Fibroblast of lung (primary cell): ENCODE measurements around the gene SPOCK1. TPM values are rescaled to one million over a fixed set of nuclear protein-coding genes. Genes with fewer than 3 reads are reported as not detected.

Experiments
- DNase-seq, 2 donors: peaks; one replicate each; pipeline versions ENCODE4 v3.0.0 to v3.0.0-alpha.2; 2010; ENCODE audit warnings: low read depth in 2 of 2
- H2AFZ ChIP-seq: 2 replicates; pipeline ENCODE4 v1.5.1; 2012; ENCODE audit warnings: low read length, control low read depth, inconsistent platforms
- H3K27ac ChIP-seq: 2 replicates; pipeline ENCODE4 v1.5.1; 2011; ENCODE audit warnings: low read length, control low read depth; ENCODE audit not compliant: insufficient read depth
- H3K27me3 ChIP-seq: 2 replicates; pipeline ENCODE4 v1.5.1; 2011; ENCODE audit warnings: mild to moderate bottlenecking, low read length; ENCODE audit not compliant: control insufficient read depth, insufficient read depth
- H3K36me3 ChIP-seq: 2 replicates; pipeline ENCODE4 v1.5.1; 2011; ENCODE audit warnings: low read length; ENCODE audit not compliant: control insufficient read depth, insufficient read depth
- H3K4me1 ChIP-seq: 2 replicates; pipeline ENCODE4 v1.5.1; 2011; ENCODE audit warnings: low read length; ENCODE audit not compliant: control insufficient read depth, insufficient read depth; ENCODE audit errors: extremely low read depth
- H3K4me2 ChIP-seq: 2 replicates; pipeline ENCODE4 v1.5.1; 2011; ENCODE audit warnings: low read length, control low read depth; ENCODE audit not compliant: insufficient read depth; ENCODE audit errors: extremely low read depth
- H3K4me3 ChIP-seq, 4 experiments: fragments of 200-600 bp in 1 of 4; sonication (generic) in 1 of 4; replicated peaks in 1 of 4; 2 replicates each; pipeline ENCODE4 v1.5.1; 2011 to 2016; ENCODE audit warnings: low read length in 4 of 4, low read depth in 3 of 4, mild to moderate bottlenecking in 3 of 4, control low read depth in 2 of 4, inconsistent platforms in 1 of 4, mixed read lengths in 1 of 4; ENCODE audit not compliant: insufficient read depth in 1 of 4; ENCODE audit errors: control extremely low read depth in 1 of 4
- H3K79me2 ChIP-seq: 2 replicates; pipeline ENCODE4 v1.5.1; 2012; ENCODE audit warnings: mild to moderate bottlenecking, low read length, inconsistent platforms; ENCODE audit not compliant: control insufficient read depth, insufficient read depth
- H3K9ac ChIP-seq: 2 replicates; pipeline ENCODE4 v1.5.1; 2011; ENCODE audit warnings: mild to moderate bottlenecking, low read length, control low read depth; ENCODE audit not compliant: insufficient read depth
- H3K9me3 ChIP-seq: 2 replicates; pipeline ENCODE4 v1.5.1; 2012; ENCODE audit warnings: low read depth, low read length; ENCODE audit not compliant: control insufficient read depth, insufficient read depth
- H4K20me1 ChIP-seq: 2 replicates; pipeline ENCODE4 v1.5.1; 2011; ENCODE audit warnings: low read length; ENCODE audit not compliant: control insufficient read depth, insufficient read depth; ENCODE audit errors: extremely low read depth
- EZH2 ChIP-seq: IDR thresholded peaks from 2 replicates; pipeline ENCODE4 v1.5.1; 2012; ENCODE audit warnings: low read length, control low read depth, mild to moderate bottlenecking; ENCODE audit errors: missing control alignments
- polyA plus RNA-seq, 2 donors: library from polyadenylated mRNA; depleted of rRNA in 1 of 2; stranded (reverse) in 1 of 2; unstranded in 1 of 2; fragments of >200 nt; gene quantifications; 2 replicates each; pipeline ENCODE4 v1.2.1, GENCODE V29; 2011 to 2012; ENCODE audit warnings: missing spikeins in 1 of 2
- total RNA-seq: library from RNA; depleted of rRNA; stranded (reverse); fragments of >200 nt; gene quantifications from 2 replicates; pipeline ENCODE4 v1.2.1, GENCODE V29; 2014
- TF ChIP-seq, protein P1 (sequence below), 2 donors: IDR thresholded peaks in 1 of 2; conservative IDR thresholded peaks in 1 of 2; 1 replicate in 1 of 2; 2 replicates in 1 of 2; pipeline ENCODE4 v1.5.1; 2011 to 2012; ENCODE audit warnings: low read length in 2 of 2, control low read depth in 1 of 2, inconsistent platforms in 1 of 2, low read depth in 1 of 2, mild to moderate bottlenecking in 1 of 2

SPOCK1 gene
- total and polyA plus RNA-seq, 2 donors (not counting 1 experiment from before 2014, with no cell fraction given): 11.1 to 34.9 TPM

DNA sequence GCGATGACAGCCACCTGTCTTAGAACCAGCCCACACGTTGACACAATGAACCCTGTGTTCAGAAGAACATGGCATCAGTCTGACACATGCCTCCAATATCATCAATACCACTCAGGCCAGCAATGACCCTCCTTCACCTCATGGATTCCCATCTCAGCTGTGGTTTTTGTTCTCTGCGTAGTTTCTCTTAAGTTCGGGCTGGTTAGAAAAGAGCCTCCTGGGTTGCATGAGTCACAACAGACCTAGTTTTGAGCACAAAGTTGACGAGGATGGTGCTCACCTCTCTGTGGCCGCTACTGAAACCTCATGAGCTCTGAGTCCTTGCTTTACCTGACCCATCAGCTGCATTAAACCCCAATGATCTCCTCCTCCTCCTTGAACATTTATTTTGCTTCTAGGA is 299.9 kb downstream of the SPOCK1 start:
- no peaks in the 10 kb centered on the region for H4K20me1 ChIP-seq
- DNase-seq: peak in 1 of 2 donors; percentile 91
- no peaks in the 10 kb centered on the region for H3K4me1 ChIP-seq
- H2AFZ ChIP-seq: no peak overlapping the region
- no peak overlapping the region for H3K4me3 ChIP-seq
- no peak overlapping the region for H3K27ac ChIP-seq
- no peaks in the 10 kb centered on the region for H3K79me2 ChIP-seq
- TF ChIP-seq EZH2: no peak
- TF ChIP-seq, protein P1, sequence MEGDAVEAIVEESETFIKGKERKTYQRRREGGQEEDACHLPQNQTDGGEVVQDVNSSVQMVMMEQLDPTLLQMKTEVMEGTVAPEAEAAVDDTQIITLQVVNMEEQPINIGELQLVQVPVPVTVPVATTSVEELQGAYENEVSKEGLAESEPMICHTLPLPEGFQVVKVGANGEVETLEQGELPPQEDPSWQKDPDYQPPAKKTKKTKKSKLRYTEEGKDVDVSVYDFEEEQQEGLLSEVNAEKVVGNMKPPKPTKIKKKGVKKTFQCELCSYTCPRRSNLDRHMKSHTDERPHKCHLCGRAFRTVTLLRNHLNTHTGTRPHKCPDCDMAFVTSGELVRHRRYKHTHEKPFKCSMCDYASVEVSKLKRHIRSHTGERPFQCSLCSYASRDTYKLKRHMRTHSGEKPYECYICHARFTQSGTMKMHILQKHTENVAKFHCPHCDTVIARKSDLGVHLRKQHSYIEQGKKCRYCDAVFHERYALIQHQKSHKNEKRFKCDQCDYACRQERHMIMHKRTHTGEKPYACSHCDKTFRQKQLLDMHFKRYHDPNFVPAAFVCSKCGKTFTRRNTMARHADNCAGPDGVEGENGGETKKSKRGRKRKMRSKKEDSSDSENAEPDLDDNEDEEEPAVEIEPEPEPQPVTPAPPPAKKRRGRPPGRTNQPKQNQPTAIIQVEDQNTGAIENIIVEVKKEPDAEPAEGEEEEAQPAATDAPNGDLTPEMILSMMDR (conservative IDR thresholded peaks at IDR 0.05 in 1 of 2, IDR thresholded peaks at IDR 0.05 in 1 of 2; ENCODE audit: low read depth in 1 of 2, low read length in 2 of 2): no peak
- H3K9ac ChIP-seq: no peak overlapping the region
- H3K4me2 ChIP-seq: no peak overlapping the region
- no peaks in the 10 kb centered on the region for H3K9me3 ChIP-seq
- no peaks in the 10 kb centered on the region for H3K36me3 ChIP-seq
- no peaks in the 10 kb centered on the region for H3K27me3 ChIP-seq

DNA sequence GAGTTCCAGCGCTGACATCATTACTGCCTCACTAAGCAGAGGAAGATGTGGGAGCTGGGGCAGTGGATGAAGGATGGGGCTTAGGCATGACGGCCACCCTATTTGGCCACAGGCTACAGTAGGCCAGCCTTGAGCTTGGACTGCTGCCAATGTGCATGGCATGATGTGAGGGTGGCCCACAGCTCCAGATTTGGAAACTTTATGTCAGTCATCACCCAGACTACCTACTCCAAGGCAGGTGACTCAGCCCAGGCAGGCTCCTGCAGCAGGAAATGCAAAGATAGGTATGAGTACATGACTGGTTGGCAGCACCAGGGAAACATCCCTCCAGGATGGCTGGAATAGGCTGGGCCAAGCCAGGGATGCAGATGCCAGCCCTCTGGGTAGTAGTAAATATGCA is 303.6 kb downstream of the SPOCK1 start:
- no peak overlapping the region for H3K27ac ChIP-seq
- no peaks in the 10 kb centered on the region for H4K20me1 ChIP-seq
- no peak overlapping the region for H3K9ac ChIP-seq
- H3K4me3 ChIP-seq: no peak overlapping the region
- H2AFZ ChIP-seq: no peak overlapping the region
- H3K36me3 ChIP-seq: no peaks in the 10 kb centered on the region
- H3K79me2 ChIP-seq: no peaks in the 10 kb centered on the region
- H3K4me2 ChIP-seq: no peak overlapping the region
- DNase-seq: peak in 1 of 2 donors; percentile 24
- TF ChIP-seq, protein P1 (conservative IDR thresholded peaks at IDR 0.05 in 1 of 2, IDR thresholded peaks at IDR 0.05 in 1 of 2; ENCODE audit: low read depth in 1 of 2, low read length in 2 of 2): no peak
- no peak for TF ChIP-seq EZH2
- H3K27me3 ChIP-seq: no peaks in the 10 kb centered on the region
- no peaks in the 10 kb centered on the region for H3K4me1 ChIP-seq
- H3K9me3 ChIP-seq: no peaks in the 10 kb centered on the region

DNA sequence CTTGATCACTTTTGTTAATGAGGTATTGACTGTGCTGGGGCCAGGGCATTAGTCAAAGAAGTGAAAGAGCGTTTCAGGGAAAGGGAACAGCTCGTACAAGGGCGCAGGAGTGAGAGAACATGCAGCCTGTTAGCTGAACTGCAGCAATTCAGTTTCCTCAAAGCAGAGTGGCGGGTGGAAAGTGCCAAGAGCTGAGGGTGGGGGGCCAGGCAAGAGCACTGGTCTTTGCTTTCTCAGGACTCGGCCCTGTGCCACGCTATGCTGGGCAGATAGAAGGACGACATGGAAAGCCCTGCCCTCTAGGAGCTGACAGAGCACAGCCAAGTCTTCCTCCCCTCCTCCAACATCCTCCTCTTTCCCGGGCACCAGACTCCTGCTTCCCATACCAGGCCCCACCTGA is 304.8 kb downstream of the SPOCK1 start:
- H3K9ac ChIP-seq: no peak overlapping the region
- no peak overlapping the region for H3K27ac ChIP-seq
- H3K27me3 ChIP-seq: no peaks in the 10 kb centered on the region
- no peaks in the 10 kb centered on the region for H3K36me3 ChIP-seq
- H2AFZ ChIP-seq: no peak overlapping the region
- H3K9me3 ChIP-seq: no peaks in the 10 kb centered on the region
- TF ChIP-seq, protein P1 (conservative IDR thresholded peaks at IDR 0.05 in 1 of 2, IDR thresholded peaks at IDR 0.05 in 1 of 2; ENCODE audit: low read depth in 1 of 2, low read length in 2 of 2): no peak
- TF ChIP-seq EZH2: no peak
- H3K4me3 ChIP-seq: no peak overlapping the region
- H3K79me2 ChIP-seq: no peaks in the 10 kb centered on the region
- DNase-seq: no peak
- no peaks in the 10 kb centered on the region for H3K4me1 ChIP-seq
- H3K4me2 ChIP-seq: no peak overlapping the region
- no peaks in the 10 kb centered on the region for H4K20me1 ChIP-seq
